Retina (tissue), 1 donor: Measurements from ENCODE around the gene TWF2.

Experiments
- DNase-seq: peaks from one replicate; pipeline ENCODE4 v3.0.0-alpha.2; 2016

Gene TWF2

DNA sequence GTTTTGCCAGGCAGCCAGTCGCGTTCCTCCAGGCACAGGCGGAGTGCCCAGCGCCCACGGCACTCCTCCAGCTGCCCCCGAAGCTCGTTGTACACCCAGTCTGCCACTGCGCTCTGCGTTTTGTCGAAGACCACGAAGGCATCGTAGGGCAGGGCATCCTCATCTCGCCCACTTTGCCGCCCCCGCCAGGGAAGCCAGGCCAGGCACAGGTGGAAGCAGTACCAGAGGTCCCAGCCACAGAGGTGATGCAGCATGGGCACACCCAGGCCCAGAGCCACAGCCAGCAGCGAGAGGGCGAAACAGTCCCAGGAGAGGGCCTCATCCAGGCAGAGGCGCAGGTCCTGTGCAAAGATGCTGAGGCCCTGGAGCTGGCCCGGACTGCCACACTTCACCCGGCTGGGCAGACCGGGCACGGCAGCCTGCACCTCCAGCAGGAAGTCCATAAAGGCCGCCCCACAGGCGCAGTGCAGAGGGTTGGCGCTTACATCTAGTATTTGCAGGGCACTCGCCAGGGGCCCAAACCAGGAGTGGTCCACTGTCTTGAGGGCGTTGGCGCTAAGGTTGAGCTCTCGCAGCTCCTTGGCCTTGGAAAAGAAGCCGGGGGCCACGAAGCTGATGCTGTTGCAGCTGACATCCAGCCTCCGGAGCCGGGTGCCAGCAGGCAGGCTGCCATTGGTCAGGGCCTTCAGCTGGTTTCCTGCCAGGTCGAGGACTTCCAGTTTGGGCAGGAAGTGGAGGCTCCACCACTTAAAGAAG is 17.2 kb downstream of the TWF2 start:
- no peak for DNase-seq

DNA sequence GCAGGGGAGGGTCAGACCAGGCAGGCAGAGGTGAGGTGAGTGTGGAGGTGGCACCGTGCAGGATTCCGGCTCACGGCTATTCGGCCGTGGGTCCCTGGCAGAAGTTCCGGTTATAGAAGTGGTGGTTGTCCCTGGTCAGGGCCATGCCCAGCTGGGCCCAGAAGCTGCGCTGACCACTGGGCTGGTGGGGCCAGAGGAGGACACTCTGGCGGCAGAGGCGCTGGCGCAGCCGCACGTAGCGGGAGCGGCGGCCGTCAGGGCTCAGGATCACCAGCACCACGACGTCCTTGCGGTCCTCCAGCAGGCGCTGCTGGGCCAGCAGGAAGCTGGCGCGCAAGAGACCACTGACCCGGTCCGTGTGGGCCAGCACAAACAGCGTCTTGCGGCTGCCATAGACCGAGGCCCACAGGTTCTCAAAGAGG is 17.8 kb downstream of the TWF2 start:
- no peak for DNase-seq

GRCh38 chr3:52220380-52221026 is 18.5 kb downstream of the TWF2 start:
- peak; percentile 90 for DNase-seq

GRCh38 chr3:52218937-52219650 is 19.9 kb downstream of the TWF2 start:
- peak; percentile 48 for DNase-seq

- DNase-seq: no peak
Measured at GRCh38 chr3:52218454-52218853, 20.5 kb downstream of the TWF2 start.

DNA sequence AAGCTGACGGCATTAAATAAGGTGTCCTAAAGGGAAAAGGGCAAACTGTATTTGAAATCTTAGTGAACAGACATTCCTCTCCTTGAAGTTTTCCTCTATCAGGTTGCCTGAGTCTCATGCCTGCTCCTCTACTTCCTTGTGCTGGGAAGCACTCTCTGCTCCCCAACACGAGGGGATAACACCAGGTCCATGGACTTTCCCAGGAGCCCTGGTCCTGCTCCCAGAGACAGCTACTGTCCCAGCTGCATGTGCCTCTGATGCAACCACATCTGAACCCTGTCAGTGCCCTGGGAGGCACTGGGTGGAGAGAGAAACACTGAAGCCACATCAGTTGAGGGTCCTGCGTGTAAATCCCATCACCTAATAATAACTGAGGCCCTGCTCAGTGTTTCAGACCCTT is 20.9 kb downstream of the TWF2 start:
- no peak for DNase-seq

GRCh38 chr3:52217409-52217805 is 21.6 kb downstream of the TWF2 start:
- DNase-seq: no peak

DNA sequence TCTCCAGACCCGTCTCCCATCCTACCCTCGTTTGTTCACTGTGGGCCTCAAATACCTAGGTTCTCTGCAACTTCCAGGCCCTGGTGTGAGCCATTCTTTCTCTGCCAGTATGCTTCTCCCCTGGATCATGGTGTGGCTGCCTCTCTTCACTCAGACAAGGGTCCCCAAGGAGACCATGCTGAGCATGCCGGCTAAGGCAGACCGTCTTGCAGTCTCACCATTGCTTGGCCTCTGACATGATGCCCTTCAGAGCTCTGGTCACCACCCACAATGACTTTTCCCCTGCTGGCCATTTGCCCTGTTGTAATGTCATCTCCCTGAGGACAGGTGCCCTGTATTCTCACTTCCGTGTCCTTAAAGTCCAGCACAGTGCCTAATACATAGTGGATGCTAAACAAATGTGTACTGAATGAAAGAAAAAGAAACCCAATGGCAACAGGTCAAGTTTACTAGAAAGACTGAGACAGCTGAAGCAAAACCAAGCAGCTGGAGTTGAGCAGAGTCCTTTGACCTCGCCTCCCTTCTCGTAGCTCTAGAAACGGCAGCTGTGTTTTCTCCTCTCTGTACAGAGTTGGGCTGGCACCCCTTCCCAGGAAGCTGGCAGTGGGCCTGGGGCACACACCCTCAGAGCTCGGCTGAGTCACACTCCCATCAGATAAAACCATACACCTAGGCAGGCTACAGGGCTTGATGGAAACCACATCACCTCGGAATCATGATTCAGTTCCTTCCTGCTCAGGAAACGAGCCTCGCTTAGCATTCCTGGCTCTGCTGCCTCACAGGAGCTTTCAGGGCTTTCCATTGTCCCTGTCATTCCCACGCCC is 22.2 kb downstream of the TWF2 start:
- no peak for DNase-seq

DNA sequence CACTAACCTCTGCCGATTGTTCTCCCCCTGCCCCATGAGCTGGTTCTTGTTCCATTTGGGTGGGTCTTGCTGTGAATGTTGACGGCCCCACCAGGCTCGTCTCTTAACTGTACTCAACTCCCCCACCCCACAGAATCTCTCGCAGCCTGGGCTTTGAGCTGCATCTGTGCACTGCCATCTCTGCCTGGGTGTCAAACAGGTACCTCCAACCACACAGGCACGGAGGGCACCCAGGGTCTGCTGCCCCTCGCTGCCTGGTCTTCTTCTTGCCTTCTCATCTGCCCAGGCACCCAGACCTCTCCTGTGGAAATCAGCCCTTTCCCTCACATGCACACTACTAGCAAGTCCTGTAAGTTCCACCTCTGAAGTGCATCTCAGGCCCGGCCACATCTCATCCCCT is 23.6 kb downstream of the TWF2 start:
- DNase-seq: no peak

DNA sequence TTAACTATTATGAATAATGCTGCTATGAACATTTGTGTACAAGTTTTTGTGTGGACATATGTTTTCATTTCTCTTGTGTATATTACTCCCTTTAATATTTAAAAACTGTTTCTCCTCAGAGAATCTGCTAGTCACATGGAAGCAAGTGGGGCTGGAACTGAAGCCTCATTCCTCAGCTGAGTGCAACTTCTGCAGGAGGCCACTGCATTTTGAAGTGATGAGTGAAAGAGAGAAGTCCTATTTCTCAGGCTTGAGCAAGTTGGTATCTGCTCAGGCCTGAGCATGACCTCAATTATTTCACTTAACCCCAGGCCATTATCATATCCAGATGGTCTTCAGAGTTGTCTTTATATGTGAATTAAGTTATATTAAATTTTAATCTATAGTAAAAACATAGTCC is 25.1 kb downstream of the TWF2 start:
- no peak for DNase-seq

- DNase-seq: no peak
Measured at GRCh38 chr3:52213005-52213404, 26.0 kb downstream of the TWF2 start.

DNA sequence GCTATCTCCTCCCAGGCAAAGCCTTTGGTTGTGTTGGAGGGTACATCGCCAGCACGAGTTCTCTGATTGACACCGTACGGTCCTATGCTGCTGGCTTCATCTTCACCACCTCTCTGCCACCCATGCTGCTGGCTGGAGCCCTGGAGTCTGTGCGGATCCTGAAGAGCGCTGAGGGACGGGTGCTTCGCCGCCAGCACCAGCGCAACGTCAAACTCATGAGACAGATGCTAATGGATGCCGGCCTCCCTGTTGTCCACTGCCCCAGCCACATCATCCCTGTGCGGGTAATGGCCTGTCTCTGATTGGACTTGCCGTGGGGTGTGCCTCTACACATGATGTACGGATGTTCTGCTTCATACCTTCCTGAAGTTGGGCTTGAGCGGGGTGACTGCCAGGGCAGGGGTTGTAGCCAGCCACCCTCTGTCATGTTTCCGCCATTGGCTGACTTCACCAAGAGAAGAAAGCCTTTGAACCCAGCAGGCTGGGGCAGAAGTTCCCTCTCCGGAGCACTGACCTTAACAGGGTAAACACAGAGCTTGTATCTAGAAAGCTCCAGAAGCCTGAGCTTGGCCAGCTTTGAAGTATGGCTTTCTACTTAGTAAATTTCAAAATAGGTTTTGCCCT is 27.6 kb downstream of the TWF2 start:
- DNase-seq: no peak

DNA sequence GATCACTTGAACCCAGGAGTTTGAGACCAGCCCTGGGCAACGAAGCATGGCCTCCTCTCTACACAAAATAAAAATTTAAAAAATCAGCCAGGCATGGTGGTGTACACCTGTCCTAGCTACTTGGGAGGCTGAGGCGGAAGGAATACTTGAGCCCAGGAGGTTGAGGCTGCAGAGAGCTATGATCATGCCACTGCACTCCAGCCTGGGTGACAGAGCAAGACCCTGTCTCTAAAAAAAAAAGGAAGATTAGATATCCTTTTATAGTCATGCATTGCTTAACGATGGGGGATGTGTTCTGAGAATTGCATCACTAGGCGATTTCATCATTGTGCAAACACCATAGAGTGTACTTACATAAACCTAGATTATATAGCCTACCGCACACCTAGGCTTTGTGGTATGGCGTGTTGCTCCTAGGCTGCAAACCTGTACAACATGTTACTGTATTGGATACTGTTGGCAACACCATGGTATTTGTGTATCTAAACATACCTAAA is 28.4 kb downstream of the TWF2 start:
- no peak for DNase-seq

DNA sequence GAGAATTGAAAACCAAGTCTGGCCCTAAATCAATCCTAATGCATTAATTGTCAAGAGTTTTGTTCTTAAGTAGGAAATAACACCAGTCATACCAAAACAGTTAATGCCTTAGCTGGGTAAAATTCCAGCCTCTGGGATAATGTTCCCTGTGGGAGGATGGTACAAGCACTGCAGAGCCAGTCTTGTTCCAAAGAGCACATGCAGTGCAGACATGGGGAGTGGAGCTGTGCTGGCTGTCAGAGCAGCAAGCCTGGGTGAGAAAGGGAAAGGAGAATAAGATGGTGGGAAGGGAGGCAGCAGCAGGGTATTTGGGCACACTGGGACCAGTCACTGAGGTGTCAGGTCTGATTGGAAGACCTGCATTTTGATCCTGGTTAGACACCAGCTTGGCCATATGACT is 28.9 kb downstream of the TWF2 start:
- no peak for DNase-seq

DNA sequence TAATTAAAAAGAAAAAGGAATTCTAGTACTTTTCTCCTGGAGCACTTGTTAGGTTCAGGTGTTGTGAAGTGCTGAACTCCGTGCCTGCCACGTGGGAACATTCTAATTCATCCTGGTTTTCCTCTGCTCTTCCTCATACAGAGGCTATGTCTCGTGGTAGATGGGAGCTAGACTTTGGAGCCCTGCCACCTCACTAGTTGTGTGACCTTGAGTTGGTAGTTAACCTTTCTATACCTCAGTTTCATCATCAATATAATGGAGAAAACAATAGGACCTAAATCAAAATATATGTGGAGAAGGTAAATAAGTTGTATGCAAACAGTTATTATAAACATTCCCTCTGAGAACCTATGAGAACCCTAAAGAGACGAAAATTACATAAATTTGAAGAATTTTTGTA is 30.4 kb downstream of the TWF2 start:
- no peak for DNase-seq

GRCh38 chr3:52205727-52206372 is 33.1 kb downstream of the TWF2 start:
- DNase-seq: no peak

GRCh38 chr3:52204337-52205073 is 34.5 kb downstream of the TWF2 start:
- DNase-seq: no peak

DNA sequence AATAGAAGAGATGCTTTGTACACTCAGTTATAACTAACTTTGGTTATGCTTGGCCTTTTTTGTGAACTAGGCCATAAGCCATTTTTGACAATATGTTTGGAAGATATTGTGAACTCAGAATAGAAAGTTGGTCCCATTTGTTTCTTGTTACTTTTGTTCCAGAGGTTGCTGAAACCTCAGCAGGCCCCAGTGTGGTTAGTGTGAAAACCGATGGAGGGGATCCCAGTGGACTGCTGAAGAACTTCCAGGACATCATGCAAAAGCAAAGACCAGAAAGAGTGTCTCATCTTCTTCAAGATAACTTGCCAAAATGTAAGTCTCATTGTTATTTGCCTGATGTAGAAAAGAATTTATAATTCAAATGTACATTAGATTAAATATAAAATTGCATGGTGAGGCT is 35.3 kb downstream of the TWF2 start:
- no peak for DNase-seq

DNA sequence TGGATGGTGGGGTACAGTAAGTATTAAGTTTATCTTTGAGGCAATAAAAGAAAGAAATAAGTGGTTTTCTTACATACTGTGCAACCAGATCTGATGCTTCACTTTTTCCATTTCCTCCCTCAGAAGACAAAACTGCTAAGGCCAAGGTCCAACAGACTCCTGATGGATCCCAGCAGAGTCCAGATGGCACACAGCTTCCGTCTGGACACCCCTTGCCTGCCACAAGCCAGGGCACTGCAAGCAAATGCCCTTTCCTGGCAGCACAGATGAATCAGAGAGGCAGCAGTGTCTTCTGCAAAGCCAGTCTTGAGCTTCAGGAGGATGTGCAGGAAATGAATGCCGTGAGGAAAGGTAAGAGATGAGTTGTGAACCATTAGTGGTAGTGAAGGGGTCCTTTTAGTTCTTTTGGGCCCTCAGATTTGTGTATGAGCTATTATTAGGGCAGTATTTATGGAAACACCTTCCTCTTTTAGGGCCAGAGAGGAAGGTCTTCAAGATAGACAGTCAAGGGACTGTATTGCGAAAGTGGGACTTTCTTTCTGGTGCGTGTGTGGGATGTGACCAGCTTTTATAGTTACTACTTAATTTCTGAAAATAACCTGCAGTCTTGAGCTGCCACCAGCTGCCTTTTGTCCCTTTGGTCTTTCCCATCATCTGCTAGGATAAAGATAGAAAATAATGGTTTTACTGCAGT is 36.4 kb downstream of the TWF2 start:
- no peak for DNase-seq

GRCh38 chr3:52200981-52201679 is 37.8 kb downstream of the TWF2 start:
- DNase-seq: no peak
